GM12878 (cell line): Measurements from ENCODE around the gene ILKAP. TPM values are rescaled to one million over a fixed set of nuclear protein-coding genes. Genes with fewer than 3 reads are reported as not detected.
A peak's percentile ranks its signal among the peaks of the same experiment; 100 is the strongest.

Source experiments
- CHD2 ChIP-seq: IDR thresholded peaks from 2 replicates; pipeline ENCODE4 v1.6.1; 2011; ENCODE audit warnings: low read depth, low read length, improper control_type of control experiment, borderline replicate concordance
- E2F8 ChIP-seq: fragments of 450-650 bp; IDR thresholded peaks from 2 replicates; pipeline ENCODE4 v1.6.1; 2018; ENCODE audit warnings: mild to moderate bottlenecking, low read depth, moderate library complexity; ENCODE audit not compliant: partially characterized antibody
- ESRRA ChIP-seq: IDR thresholded peaks from 2 replicates; pipeline ENCODE4 v1.6.1; 2012; ENCODE audit warnings: mild to moderate bottlenecking, low read length, improper control_type of control experiment
- ETV6 ChIP-seq, 2 experiments: fragments of 450-650 bp in 1 of 2; IDR thresholded peaks in 1 of 2; conservative IDR thresholded peaks in 1 of 2; 2 replicates each; pipeline ENCODE4 v1.6.1; 2014; ENCODE audit warnings: antibody characterized with exemption in 1 of 2, borderline replicate concordance in 1 of 2, low read depth in 1 of 2, mild to moderate bottlenecking in 1 of 2, moderate library complexity in 1 of 2
- FOXK2 ChIP-seq: fragments of 450-650 bp; IDR thresholded peaks from 2 replicates; pipeline ENCODE4 v1.6.1; 2017; ENCODE audit warnings: mild to moderate bottlenecking, moderate library complexity
- IKZF1 ChIP-seq: fragments of 450-650 bp; conservative IDR thresholded peaks from 2 replicates; pipeline ENCODE4 v1.6.1; 2017; ENCODE audit warnings: antibody characterized with exemption, mild to moderate bottlenecking
- KLF5 ChIP-seq: fragments of 450-650 bp; IDR thresholded peaks from 2 replicates; pipeline ENCODE4 v1.6.1; 2014; ENCODE audit warnings: mild to moderate bottlenecking; ENCODE audit not compliant: partially characterized antibody
- POLR2A ChIP-seq: IDR thresholded peaks from 2 replicates; pipeline ENCODE4 v1.6.1; 2011; ENCODE audit warnings: low read depth, mild to moderate bottlenecking, low read length
- RAD21 ChIP-seq: IDR thresholded peaks from 2 replicates; pipeline ENCODE4 v1.6.1; 2011; ENCODE audit warnings: mild to moderate bottlenecking, low read depth, low read length, moderate library complexity; ENCODE audit not compliant: insufficient read depth
- SIN3A ChIP-seq: IDR thresholded peaks from 2 replicates; pipeline ENCODE4 v1.6.1; 2012; ENCODE audit warnings: low read depth, low read length, improper control_type of control experiment
- SPI1 ChIP-seq: IDR thresholded peaks from 2 replicates; pipeline ENCODE4 v1.6.1; 2011; ENCODE audit warnings: low read depth, mild to moderate bottlenecking, low read length, moderate library complexity, borderline replicate concordance; ENCODE audit not compliant: insufficient read depth
- TAF1 ChIP-seq: IDR thresholded peaks from 2 replicates; pipeline ENCODE4 v1.6.1; 2011; ENCODE audit warnings: mild to moderate bottlenecking, low read depth, low read length, borderline replicate concordance
- TCF3 ChIP-seq: IDR thresholded peaks from 2 replicates; pipeline ENCODE4 v1.6.1; 2012; ENCODE audit warnings: low read depth, mild to moderate bottlenecking, low read length, borderline replicate concordance; ENCODE audit not compliant: insufficient read depth
- YY1 ChIP-seq: IDR thresholded peaks from 2 replicates; pipeline ENCODE4 v1.6.1; 2011; ENCODE audit warnings: low read depth, mild to moderate bottlenecking, low read length
- ZNF217 ChIP-seq: fragments of 450-650 bp; IDR thresholded peaks from 2 replicates; pipeline ENCODE4 v1.6.1; 2017; ENCODE audit warnings: antibody characterized with exemption, mild to moderate bottlenecking
- ZNF384 ChIP-seq: IDR thresholded peaks from 2 replicates; pipeline ENCODE4 v1.6.1; 2012; ENCODE audit warnings: low read depth, mild to moderate bottlenecking, low read length, improper control_type of control experiment, borderline replicate concordance
- ZNF592 ChIP-seq: fragments of 450-650 bp; IDR thresholded peaks from 2 replicates; pipeline ENCODE4 v1.6.1; 2017; ENCODE audit warnings: mild to moderate bottlenecking, moderate library complexity
- ZNF687 ChIP-seq: fragments of 450-650 bp; IDR thresholded peaks from 2 replicates; pipeline ENCODE4 v1.6.1; 2017; ENCODE audit warnings: mild to moderate bottlenecking, moderate library complexity
- polyA plus RNA-seq, 11 experiments: library from polyadenylated mRNA; depleted of rRNA in 4 of 11; unstranded in 6 of 11; stranded (reverse) in 5 of 11; fragments of >200 nt; fragmentation: Nextera tagmentation in 4 of 11; fragmentation: Illumina TruSeq in 1 of 11; extraction: Ambion mirVana in 4 of 11; extraction: Trizol in 1 of 11; gene quantifications; 1 replicate in 1 of 11; 2 replicates in 10 of 11; pipeline versions ENCODE4 v1.2.1 to v1.2.3, GENCODE V29; 2011 to 2016; ENCODE audit warnings: inconsistent platforms in 2 of 11, missing spikeins in 2 of 11, low read depth in 1 of 11
- total RNA-seq, 4 experiments: library from RNA; depleted of rRNA in 3 of 4; stranded (reverse); fragments of >200 nt in 3 of 4; fragmentation: Illumina TruSeq in 1 of 4; extraction: Trizol in 1 of 4; gene quantifications; 2 replicates each; pipeline versions ENCODE4 v1.2.1 to v1.2.3, GENCODE V29; 2013 to 2021

The ILKAP gene
- total and polyA plus RNA-seq, 10 of the 15 experiments (the other 5 are each of a cell fraction or from before 2014, with no cell fraction given) = 4.2 to 65.3 (median 37.3) TPM

- TF ChIP-seq ETV6 (conservative IDR thresholded peaks at IDR 0.05 in 1 of 2, IDR thresholded peaks at IDR 0.05 in 1 of 2; ENCODE audit: borderline replicate concordance in 1 of 2, low read depth in 1 of 2) = no peak
- TF ChIP-seq CHD2 = no peak
- TF ChIP-seq IKZF1 = peak; percentile 89
- TF ChIP-seq ZNF592 = no peak
- TF ChIP-seq ZNF384 = no peak
- 0 out of 2 replicates have a peak, but pooled peaks have one; percentile 26 for TF ChIP-seq TAF1
- TF ChIP-seq KLF5 = no peak
- TF ChIP-seq ZNF687 = peak; percentile 51; the same call in 1 of the 2 replicates
- no peak for TF ChIP-seq RAD21
- TF ChIP-seq YY1 = 0 out of 2 replicates have a peak, but pooled peaks have one; percentile 10
- TF ChIP-seq SPI1 = no peak
- peak; percentile 84 for TF ChIP-seq POLR2A
- TF ChIP-seq E2F8 = no peak
- TF ChIP-seq FOXK2 = no peak
- TF ChIP-seq SIN3A = no peak
- TF ChIP-seq TCF3 = no peak
- TF ChIP-seq ZNF217 = no peak
- TF ChIP-seq ESRRA = no peak
Observed at GRCh38 chr2:238239863-238240756, 36.6 kb upstream of the ILKAP start, which contains the start of gene HES6 (continued).
